ENCODE data around the gene ELANE.

The ELANE gene

DNA sequence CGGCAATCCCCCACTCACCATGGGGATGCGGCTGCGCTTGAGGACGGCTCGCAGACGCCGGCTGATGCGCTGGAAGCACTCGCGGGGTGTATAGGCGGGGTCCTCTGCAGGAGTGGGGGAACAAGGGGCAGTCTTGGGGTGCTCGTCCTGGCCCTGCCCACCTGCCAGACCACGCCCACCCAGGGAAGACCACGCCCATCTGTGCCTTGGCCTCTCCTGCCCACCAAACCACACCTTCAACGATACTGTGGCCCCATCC lies 47.9 kb downstream of the ELANE start:
- Histone ChIP-seq H3K4me3 (no peak overlapping the region), H3K27ac (no peak overlapping the region)
- no peak for DNase-seq (ENCODE audit: low spot score)
- TF ChIP-seq, protein P1, sequence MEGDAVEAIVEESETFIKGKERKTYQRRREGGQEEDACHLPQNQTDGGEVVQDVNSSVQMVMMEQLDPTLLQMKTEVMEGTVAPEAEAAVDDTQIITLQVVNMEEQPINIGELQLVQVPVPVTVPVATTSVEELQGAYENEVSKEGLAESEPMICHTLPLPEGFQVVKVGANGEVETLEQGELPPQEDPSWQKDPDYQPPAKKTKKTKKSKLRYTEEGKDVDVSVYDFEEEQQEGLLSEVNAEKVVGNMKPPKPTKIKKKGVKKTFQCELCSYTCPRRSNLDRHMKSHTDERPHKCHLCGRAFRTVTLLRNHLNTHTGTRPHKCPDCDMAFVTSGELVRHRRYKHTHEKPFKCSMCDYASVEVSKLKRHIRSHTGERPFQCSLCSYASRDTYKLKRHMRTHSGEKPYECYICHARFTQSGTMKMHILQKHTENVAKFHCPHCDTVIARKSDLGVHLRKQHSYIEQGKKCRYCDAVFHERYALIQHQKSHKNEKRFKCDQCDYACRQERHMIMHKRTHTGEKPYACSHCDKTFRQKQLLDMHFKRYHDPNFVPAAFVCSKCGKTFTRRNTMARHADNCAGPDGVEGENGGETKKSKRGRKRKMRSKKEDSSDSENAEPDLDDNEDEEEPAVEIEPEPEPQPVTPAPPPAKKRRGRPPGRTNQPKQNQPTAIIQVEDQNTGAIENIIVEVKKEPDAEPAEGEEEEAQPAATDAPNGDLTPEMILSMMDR (IDR thresholded peaks at IDR 0.05) = no peak

DNA sequence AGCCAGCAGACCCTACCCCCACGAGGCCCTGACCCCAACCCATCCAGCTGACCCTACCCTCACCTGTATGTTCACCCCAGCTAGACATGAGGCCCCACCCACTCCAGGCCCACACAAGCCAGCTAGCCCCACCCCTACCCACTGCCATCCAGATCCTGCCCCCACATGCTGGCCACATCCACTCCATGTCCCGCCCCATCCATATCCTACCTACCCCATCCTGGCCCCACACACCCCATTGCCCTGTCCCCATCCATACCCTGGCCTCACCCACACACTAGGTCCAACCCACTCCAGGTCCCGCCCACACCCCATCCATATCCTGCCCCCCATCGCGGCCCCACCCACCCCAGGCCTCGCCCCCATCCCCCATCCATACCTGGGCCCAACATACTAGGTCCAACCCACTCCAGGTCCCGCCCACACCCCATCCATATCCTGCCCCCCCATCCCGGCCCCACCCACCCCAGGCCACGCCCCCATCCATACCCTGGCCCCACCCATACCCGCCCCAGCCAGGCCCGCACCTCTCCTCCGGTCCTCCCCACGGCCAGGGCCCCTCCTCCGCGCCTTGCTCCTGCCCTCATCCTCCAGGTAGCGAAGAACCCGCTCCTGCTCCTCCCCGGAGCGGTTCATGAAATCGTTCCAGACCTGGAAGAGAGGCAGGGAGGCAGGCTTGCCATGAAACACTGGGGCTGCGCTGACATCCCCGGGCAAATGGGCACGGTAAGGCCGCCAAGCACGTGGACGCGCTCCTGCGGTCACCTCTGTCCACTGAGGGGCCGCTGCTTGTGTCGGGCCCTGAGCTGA lies 48.4 kb downstream of the ELANE start:
- Histone ChIP-seq H3K4me3 (no peak overlapping the region), H3K27ac (no peak overlapping the region)
- DNase-seq (ENCODE audit: low spot score) = no peak
- TF ChIP-seq, protein P1 (IDR thresholded peaks at IDR 0.05) = no peak

DNA sequence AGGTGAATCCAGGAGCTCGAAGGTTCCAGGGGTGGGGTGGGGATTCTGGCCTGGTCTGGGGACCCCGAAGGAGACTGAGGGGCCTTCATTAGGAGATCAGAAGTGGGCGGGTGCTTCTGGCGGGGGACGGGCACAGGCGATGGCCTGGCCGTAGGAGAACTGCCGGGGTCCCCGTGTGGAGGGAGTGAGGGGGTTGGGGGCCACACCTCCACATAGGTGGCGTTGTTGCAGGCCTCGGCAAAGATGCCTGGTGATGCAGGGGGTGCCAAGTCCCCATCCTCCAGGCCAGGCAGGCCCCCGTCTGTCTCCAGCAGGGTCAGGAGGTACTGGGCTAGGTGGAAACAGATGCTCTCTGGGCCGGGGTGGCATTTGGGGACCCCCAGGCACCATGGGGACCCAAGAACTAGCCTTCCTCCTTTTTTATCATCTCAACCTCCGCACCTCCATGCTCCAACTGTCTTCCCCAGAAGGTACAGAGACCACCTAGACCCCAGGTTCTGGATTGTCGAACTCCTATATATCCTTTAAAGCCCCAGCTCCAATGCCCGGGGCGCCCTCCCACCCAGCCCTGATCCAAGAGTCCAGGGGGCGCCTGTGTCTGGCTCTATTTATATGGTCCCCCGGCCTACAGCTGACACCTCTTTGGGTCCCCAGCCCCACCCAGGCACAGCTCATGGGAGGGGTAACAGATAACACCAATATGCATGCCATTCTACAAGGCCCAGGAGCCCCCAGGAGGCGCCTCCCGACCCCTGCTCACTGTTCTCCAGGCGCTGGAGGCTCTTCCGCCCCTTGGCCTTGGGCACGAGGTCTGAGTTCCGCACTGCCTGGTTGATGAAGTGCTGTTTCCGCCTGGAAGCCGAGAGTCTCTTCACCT lies 49.4 kb downstream of the ELANE start:
- H3K4me3 ChIP-seq = no peak overlapping the region
- DNase-seq (ENCODE audit: low spot score) = no peak
- TF ChIP-seq, protein P1 (IDR thresholded peaks at IDR 0.05) = no peak
- no peak overlapping the region for H3K27ac ChIP-seq

DNA sequence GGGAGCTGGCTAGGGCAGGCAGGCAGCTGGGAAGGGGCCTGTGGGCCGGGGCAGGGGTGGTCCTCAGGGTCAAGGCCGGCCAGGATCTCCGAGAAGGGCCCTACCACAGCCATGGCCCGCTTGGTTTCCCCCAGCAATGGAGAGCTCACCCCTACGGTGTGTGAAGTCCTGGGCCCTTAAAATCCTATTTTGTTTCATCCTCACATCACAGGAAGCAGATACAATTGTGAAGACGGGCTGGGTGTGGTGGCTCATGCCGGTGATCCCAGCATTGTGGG lies 49.9 kb downstream of the ELANE start:
- H3K4me3 ChIP-seq = no peak overlapping the region
- TF ChIP-seq, protein P1 (IDR thresholded peaks at IDR 0.05) = no peak
- DNase-seq (ENCODE audit: low spot score) = no peak

DNA sequence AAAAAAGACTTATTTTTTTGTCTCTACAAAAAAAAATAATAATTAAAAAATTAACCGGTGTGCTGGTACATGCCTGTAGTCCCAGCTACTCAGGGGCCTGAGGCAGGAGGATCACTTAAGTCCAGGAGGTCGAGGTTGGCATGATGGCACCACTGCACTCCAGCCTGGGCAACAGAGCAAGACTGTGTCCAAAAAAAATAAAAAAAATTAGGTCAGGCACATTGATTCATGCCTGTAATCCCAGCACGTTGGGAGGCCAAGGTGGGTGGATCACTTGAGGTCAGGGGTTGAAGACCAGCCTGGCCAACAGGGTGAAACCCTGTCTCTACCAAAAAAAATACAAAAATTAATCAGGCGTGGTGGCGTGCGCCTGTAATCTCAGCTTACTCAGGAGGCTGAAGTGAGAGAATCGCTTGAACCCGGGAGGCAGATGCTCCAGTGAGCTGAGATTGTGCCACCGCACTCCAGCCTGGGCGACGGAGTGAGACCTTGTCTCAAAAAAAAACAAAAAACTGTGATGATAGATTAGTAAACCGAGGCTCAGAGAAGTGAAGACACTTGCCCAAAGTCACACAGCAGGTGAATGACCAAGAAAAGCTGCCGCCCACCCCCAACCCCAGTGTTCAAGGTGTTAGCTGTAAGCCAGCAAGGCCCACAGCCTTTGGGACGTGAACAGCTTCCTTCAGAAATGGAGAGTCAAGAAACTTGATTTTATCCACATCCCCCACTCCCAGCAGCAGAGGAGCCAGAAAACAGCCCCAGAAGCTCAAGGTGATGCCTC lies 50.5 kb downstream of the ELANE start:
- no peak overlapping the region for H3K27ac ChIP-seq
- H3K4me3 ChIP-seq = no peak overlapping the region
- TF ChIP-seq, protein P1 (IDR thresholded peaks at IDR 0.05) = no peak
- no peak for DNase-seq (ENCODE audit: low spot score)

More for the DNA sequence above, 49.9 kb downstream of the ELANE start:
- H3K27ac ChIP-seq = no peak overlapping the region

DNA sequence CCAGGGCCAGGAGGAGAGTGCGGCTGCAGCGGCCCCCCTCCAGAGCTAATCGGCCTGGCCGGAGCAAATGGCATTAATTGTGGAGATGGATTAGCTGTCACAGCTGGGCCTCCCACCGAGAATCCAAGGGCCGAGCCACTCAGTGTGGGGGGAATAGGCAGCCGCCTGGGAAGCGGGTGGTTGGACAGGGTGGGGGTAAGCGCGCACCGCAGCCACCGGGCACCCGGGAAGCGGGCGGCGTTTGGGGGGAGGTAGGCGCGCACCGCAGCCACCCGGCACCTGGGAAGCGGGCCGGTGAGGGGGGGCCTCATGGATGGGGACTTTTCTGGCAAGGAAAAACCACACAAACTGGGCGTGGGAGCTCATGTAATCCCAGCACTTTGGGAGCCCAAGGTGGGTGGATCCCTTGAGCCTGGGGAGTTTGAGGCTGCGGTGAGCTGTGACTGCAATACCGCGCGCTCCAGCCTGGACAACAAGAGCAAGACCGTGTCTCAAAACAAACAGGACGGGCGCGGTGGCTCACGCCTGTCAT lies 51.2 kb downstream of the ELANE start:
- TF ChIP-seq, protein P1 (IDR thresholded peaks at IDR 0.05) = no peak
- Histone ChIP-seq H3K27ac (no peak overlapping the region), H3K4me3 (no peak overlapping the region)
- no peak for DNase-seq (ENCODE audit: low spot score)
